Measurements from ENCODE around the gene HOXB9.

Gene HOXB9

DNA sequence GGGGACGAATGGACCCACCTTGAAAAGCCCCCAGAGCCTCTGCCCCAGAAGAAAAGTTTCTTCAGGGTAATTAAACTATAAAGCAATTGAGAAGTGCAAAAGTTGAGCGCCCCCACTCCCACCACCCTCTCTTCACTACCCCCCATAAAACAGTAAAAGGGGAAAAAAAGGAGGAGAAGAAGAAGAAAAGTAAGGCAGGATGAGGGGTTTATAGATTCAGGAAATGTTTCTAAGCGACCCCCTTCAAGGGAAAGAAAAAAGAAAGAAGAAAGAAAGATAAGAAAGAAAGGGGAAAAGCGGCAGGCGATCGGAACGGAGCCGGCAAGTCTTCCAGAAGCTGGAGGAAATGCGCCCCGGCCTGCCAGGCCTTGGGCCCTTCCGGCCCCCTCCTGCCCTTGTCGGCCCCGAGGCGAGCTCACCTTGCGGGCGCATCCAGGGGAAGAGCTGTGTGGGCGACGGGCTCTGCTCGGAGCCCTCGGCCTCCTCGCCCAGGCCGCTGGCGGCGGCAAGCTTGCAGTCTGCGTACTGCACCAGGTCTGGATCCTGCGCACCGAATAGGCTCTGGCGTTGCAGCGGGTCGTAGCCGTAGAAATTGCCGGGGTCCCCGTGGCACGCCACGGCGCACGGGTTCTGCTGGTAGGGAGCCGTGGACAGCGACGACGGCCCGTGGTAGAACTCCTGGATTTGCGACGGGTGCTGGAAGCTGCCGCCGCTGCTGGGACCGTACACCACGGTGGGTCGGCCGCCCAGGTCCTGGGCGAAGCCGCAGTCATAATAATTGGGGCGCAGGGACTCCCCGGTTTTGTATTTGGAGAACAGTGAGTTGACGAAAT, 12.1 kb downstream of the HOXB9 start:
- H3K27ac Mint-ChIP-seq = no peak overlapping the region
- intact Hi-C loops (cut with micrococcal nuclease) = loop anchor here (10.0 kb wide), 1 partner anchor 589 kb away; no protein-coding TSS in a partner anchor
- H3K4me1 Mint-ChIP-seq (ENCODE audit: low read depth) = peaks cover 42% of the 10 kb centered on the region
- H3K4me3 Mint-ChIP-seq = no peak overlapping the region
- no peaks in the 10 kb centered on the region for H3K36me3 Mint-ChIP-seq (ENCODE audit: low read depth)
- H3K9me3 Mint-ChIP-seq = no peaks in the 10 kb centered on the region
- peaks cover 97% of the 10 kb centered on the region for H3K27me3 Mint-ChIP-seq

DNA sequence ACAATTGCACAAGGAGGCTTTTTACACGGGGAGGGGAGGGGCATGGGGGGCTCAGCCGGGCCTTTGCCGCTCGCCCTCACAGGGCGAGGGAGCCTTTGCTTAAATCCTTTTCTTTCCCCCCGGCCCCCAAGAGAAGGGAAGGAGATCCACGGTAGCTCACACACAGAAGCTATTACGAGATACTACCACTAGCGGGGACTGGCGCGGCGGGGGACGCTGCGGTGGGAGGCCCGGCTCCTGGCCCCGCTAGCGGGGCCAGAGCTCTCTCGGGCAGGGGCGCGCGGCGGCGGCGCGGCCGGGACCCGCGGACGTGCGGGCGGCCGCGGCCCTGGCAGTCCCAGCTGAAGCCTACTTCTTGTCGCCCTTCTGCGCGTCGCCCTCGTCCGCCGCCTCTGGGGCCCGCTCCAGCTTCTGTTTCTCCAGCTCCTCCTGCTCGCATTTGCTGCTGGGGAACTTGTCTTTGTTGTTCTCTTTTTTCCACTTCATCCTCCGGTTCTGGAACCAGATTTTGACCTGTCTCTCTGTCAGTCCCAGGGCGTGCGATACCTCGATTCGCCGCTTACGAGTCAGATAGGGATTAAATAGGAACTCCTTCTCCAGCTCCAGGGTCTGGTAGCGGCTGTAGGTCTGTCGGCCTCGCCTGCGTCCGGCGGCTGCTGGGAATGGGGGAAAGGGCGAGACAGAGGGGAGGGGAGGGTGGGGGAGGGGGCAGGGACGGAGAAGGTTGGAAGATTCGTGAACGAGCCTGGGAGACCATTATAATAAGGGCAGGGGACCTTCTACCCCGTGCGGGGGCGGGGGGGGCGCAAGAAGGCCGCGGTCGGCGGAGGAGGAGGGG, 13.1 kb downstream of the HOXB9 start:
- no peak overlapping the region for H3K27ac Mint-ChIP-seq
- H3K36me3 Mint-ChIP-seq (ENCODE audit: low read depth) = no peaks in the 10 kb centered on the region
- no peaks in the 10 kb centered on the region for H3K9me3 Mint-ChIP-seq
- peak overlapping the region; percentile 59 for H3K4me3 Mint-ChIP-seq
- intact Hi-C loops (cut with micrococcal nuclease) = loop anchor here (10.0 kb wide), 1 partner anchor 588 kb away; no protein-coding TSS in a partner anchor
- H3K27me3 Mint-ChIP-seq = peaks cover 97% of the 10 kb centered on the region
- peaks cover 42% of the 10 kb centered on the region for H3K4me1 Mint-ChIP-seq (ENCODE audit: low read depth)

DNA sequence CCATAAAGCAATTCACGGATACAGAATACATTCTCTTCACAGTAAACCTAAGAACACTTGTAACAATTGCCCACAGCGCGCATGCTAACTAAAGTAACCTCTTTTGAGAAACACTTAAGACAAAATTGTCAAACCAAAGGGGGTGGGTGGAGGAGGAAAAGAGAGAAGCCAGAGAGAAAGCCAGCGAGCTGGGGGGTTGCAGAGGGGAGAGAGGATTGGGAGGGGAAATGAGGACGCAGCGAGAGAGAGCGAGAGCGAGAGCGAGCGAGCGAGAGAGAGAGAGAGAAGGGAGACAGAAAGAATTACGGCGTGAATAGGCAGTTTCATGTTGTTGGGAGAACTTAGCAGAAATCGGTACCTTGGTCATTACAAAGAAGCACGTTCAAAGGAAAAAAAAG, 13.7 kb downstream of the HOXB9 start:
- H3K27ac Mint-ChIP-seq = no peak overlapping the region
- no peaks in the 10 kb centered on the region for H3K36me3 Mint-ChIP-seq (ENCODE audit: low read depth)
- H3K4me1 Mint-ChIP-seq (ENCODE audit: low read depth) = peaks cover 47% of the 10 kb centered on the region
- no peaks in the 10 kb centered on the region for H3K9me3 Mint-ChIP-seq
- peak overlapping the region; percentile 46 for H3K4me3 Mint-ChIP-seq
- intact Hi-C loops (cut with micrococcal nuclease) = loop anchor here (10.0 kb wide), 1 partner anchor 588 kb away; no protein-coding TSS in a partner anchor
- H3K27me3 Mint-ChIP-seq = peaks cover 97% of the 10 kb centered on the region

DNA sequence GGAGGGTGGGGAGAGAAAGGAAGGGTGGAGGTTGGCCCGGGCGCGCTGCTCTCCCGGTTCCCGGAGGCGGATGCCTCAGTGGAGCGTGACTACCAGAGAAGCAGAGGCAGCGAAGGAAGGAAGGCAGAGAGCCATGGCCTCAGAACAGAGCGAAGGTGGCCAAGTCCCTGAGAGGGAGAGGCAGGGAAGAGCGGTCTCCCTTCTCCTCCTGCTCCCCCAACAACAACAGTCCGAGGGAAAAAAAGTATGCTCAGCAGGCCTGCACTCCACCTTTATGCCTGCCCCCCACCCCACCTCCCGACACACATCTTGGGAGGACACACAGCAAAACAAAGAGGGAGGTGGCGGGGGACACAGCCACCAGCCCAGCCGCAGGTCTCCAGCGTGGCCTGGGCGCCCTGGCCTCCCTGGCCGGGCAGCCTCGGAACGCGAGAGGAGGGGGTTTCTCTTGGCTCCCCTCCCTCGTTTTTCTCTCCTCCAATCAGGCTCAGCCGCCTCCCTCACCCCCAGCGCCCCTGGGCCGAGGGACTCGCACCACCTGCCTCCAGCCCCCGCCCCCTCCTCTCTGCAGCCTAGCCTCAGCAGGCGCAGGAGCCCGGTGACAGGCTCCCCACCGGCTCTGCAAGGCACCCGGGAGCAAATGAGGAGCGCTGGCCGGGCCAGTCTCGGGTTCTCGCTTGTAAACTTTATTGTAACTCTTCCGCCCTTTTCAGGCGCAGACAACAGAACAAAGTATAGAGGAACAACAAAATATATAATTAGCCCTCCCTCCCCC, 14.3 kb downstream of the HOXB9 start:
- H3K36me3 Mint-ChIP-seq (ENCODE audit: low read depth) = no peaks in the 10 kb centered on the region
- H3K27ac Mint-ChIP-seq = no peak overlapping the region
- H3K4me1 Mint-ChIP-seq (ENCODE audit: low read depth) = peaks cover 48% of the 10 kb centered on the region
- H3K27me3 Mint-ChIP-seq = peaks cover 97% of the 10 kb centered on the region
- intact Hi-C loops (cut with micrococcal nuclease) = loop anchor here (10.0 kb wide), 1 partner anchor 587 kb away; no protein-coding TSS in a partner anchor
- peak overlapping the region; percentile 79 for H3K4me3 Mint-ChIP-seq
- H3K9me3 Mint-ChIP-seq = no peaks in the 10 kb centered on the region

DNA sequence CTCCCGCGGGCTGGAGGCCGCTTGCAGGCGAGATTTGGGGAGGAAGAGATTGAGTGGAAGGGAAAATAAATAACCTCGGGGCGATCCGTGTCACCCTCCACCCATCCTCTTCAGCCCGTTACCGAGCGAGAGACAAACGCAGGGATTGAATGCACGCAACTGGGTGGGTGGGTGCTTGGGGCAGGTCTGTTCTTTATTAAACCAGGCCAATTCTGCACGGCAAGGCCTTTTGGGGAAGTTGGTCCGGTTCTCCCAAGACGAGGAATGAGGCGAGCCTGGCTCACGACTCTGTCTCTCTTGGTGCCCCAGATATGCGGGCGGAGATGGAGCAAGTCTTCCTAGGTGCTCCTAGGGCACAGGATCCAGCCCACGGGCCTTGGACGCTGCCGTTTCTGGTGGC, 14.9 kb downstream of the HOXB9 start:
- H3K27ac Mint-ChIP-seq = peak overlapping the region; percentile 25
- no peaks in the 10 kb centered on the region for H3K36me3 Mint-ChIP-seq (ENCODE audit: low read depth)
- intact Hi-C loops (cut with micrococcal nuclease) = loop anchor here (10.0 kb wide), 1 partner anchor 586 kb away; no protein-coding TSS in a partner anchor
- peaks cover 48% of the 10 kb centered on the region for H3K4me1 Mint-ChIP-seq (ENCODE audit: low read depth)
- peaks cover 97% of the 10 kb centered on the region for H3K27me3 Mint-ChIP-seq
- H3K4me3 Mint-ChIP-seq = peak overlapping the region; percentile 79
- H3K9me3 Mint-ChIP-seq = no peaks in the 10 kb centered on the region

DNA sequence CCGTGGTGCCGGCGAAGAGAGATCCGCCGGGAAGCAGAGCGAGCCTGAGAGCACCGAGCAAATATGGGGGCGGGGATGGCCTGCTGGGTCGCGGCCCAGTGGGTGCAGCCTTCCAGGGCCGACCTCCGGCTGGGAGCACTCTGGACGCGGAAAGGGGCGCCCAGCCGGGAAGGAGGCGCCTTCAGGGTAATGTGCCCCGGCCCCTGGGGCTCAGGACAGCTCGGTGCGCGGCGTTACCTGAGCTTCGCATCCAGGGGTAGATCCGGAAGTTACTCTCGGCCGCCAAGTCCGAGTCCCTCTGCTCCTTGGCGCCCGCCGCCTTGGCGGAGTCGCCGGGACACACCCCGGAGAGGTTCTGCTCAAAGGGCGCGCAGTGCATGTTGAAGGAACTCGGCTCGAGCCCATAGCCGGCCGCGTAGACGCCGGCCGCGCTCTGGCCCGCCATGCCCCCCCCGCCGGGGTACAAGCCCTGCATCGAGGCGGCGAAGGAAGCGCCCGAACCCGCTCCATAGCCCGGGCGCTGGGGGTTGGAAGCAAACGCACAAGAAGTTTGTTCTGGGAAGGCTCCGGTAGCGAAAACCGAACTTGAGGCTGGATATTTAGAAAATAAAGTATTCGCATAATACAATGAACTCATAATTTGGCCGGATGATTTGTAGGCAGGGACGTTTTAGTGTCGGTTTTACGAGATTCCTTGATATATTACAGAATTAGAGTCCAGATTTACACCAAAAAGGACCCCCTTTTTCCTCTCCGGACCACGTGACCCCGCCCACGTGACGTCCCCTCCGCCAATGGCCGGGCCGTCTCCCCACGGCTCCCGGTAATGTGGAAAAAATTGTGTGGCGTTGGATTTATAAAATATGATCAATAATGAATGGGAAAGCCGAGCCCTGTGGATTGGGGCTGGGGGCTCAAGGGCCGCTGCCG, 15.6 kb downstream of the HOXB9 start, which contains the start of gene HOXB7:
TSS of gene HOXB7 (minus strand) at position 736 of the 930 bp plus-strand sequence. CDS start at position 637, 99 bp downstream.
- Mint-ChIP-seq H3K4me3 (peak within 1 kb of the TSS; percentile 79), H3K27me3 (peaks cover 96% of the 10 kb centered on the region), H3K9me3 (no peaks in the 10 kb centered on the region), H3K36me3 (ENCODE audit: low read depth) (no peaks in the 10 kb centered on the region), H3K27ac (peak within 1 kb of the TSS; percentile 25), H3K4me1 (ENCODE audit: low read depth) (peaks cover 48% of the 10 kb centered on the region)
- intact Hi-C loops (cut with micrococcal nuclease) = loop anchor here (10.0 kb wide), 1 partner anchor 586 kb away; no protein-coding TSS in a partner anchor

DNA sequence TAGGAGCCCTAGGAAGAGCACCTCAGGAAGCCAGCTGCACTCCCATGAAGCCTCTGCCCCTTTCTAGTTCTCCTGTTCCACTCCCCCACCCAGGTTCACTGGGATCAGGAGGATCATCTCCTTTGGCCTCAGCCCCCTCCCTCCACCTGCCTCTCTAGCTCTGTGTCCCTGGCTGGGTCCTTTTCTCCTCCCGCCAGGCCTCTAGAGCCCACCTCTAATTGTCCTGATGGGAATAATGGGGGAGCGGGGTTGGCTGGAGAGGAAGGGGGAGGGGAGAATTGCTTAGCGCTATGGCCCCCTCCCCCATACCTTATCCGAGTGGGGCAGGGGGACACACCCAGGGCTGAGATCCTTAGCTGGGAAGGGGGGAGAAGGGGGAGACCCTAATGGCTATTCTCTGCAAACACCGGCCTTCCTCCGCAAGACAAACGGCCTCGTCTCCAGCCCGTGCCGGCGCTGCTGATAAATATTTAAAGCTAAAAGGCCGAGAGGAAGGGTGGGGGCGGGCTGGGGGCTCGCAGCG, 16.3 kb downstream of the HOXB9 start:
- H3K4me1 Mint-ChIP-seq (ENCODE audit: low read depth) = peaks cover 45% of the 10 kb centered on the region
- H3K9me3 Mint-ChIP-seq = no peaks in the 10 kb centered on the region
- intact Hi-C loops (cut with micrococcal nuclease) = loop anchor here (10.0 kb wide), 1 partner anchor 585 kb away; no protein-coding TSS in a partner anchor
- peak overlapping the region; percentile 79 for H3K4me3 Mint-ChIP-seq
- H3K27ac Mint-ChIP-seq = no peak overlapping the region
- peaks cover 96% of the 10 kb centered on the region for H3K27me3 Mint-ChIP-seq
- no peaks in the 10 kb centered on the region for H3K36me3 Mint-ChIP-seq (ENCODE audit: low read depth)

DNA sequence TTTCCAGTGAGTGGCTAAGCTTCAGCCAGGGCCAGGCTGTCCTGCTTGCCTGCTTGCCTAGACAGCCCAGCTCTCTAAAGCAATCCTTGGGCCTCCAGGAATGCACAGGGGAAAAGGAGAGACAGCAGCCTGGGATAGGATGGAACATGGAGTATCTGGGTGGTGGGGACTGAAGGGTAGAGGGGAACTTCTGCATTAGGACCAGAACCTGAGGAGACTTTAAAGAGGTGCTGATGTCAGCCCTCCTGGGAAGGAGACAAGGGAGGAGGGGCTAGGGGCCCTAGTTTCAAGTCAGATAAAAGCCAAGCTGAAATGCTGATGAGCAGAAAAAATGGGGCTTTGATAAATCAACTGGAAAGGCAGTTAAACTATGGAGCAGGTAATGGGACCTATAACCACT, 17.1 kb downstream of the HOXB9 start:
- H3K4me1 Mint-ChIP-seq (ENCODE audit: low read depth) = peaks cover 46% of the 10 kb centered on the region
- H3K27me3 Mint-ChIP-seq = peaks cover 96% of the 10 kb centered on the region
- H3K4me3 Mint-ChIP-seq = no peak overlapping the region
- intact Hi-C loops (cut with micrococcal nuclease) = no loop called here
- no peaks in the 10 kb centered on the region for H3K9me3 Mint-ChIP-seq
- no peak overlapping the region for H3K27ac Mint-ChIP-seq
- no peaks in the 10 kb centered on the region for H3K36me3 Mint-ChIP-seq (ENCODE audit: low read depth)

DNA sequence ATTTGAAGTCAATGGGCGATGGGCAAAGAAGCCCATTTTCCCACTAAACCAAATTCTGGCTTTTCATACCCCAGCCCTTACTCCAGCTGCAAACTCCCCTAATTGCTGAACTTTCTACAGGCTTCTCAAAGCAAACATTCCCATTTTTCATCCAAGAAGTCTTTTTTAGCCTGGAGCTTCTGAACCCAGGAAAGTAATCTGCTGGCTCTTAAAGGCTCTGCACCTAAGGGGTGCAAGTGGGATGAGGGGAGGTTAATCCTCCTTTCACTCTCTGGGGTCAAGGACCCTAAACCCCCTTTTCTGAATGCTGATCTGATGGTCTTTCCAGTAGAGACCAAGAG, 17.7 kb downstream of the HOXB9 start:
- Mint-ChIP-seq H3K27me3 (peaks cover 96% of the 10 kb centered on the region), H3K4me3 (no peak overlapping the region), H3K9me3 (no peaks in the 10 kb centered on the region), H3K36me3 (ENCODE audit: low read depth) (no peaks in the 10 kb centered on the region), H3K4me1 (ENCODE audit: low read depth) (peaks cover 43% of the 10 kb centered on the region), H3K27ac (no peak overlapping the region)
- intact Hi-C loops (cut with micrococcal nuclease) = no loop called here

DNA sequence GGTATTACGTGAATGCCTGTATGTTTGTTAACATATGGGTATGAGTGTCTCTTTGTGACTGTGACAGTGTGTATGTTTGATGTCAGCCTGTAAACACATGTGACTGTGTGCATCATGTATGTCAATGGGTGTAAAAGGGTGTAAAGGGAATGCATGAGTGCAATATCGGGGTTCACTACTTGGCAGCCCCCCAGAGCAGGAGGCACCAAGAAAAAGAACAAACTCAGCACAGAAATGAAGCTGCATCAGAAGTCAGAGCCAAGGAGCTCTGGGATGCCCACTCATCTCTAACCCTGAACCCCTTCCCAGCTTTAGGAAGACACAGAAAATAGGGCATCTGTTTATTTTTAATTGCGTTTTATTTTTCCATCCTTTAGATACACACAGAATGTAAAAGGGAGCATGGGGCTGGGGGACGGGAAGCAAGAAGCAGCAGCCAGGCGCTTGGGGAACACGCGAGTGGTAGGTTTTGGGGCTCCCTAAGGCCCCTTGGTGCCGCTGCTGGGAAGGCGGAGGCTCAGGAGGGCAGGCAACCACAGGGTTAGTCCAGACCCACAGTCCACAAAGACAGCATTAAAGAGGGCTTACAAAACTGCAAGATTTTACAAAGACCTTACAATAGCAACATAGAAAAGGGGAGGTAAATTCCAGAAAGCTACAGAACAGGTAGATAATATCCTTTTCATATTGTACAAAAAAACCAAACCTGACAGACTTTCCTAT, 19.1 kb downstream of the HOXB9 start:
- Mint-ChIP-seq H3K9me3 (no peaks in the 10 kb centered on the region), H3K36me3 (ENCODE audit: low read depth) (no peaks in the 10 kb centered on the region), H3K27me3 (peaks cover 99% of the 10 kb centered on the region), H3K27ac (no peak overlapping the region), H3K4me1 (ENCODE audit: low read depth) (peaks cover 29% of the 10 kb centered on the region), H3K4me3 (no peak overlapping the region)
- intact Hi-C loops (cut with micrococcal nuclease) = no loop called here

DNA sequence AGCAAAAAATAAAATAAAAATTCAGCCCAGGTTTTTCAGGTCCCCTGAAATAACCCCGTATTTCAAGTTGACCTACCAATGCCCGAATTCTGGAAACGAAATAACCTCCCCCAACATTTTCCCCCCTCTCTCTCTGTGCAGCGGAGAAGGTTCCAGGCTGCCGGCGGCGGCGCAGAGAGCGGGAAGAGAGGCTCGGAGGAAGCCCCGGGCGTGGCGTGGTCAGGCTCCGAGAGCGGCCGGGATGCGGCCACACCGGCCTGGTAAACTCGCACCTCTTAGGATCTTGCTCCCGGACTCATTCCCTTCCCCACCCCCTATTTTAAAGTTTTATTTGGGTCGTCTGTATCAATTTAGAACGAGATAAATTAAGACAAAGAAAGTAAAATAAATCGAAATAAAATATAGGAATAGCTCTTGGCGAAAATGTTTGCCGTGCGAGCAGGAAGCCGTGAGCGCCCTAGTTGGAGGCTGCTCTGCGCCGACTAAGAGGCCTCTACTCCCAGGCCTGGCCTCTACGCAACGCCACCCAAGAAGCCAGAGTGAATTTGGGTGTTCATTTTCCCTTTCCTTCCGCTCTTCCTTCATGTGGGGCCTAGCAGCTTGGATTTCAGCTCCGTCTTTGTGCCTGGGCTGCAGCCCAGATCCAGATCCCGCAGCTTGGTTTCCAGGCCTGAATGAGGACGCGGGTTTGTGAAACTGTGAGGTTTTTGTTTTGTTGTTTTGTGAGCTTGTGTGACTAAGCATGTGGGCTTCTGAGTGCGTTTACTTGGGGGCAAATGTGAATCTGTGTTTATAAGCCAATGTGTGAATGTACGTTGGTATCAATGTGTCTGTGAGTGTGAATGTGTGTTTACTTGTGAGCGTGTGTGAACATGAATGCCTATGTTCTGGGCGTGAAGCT, 19.9 kb downstream of the HOXB9 start:
- intact Hi-C loops (cut with micrococcal nuclease) = no loop called here
- H3K27me3 Mint-ChIP-seq = peaks cover 99% of the 10 kb centered on the region
- no peaks in the 10 kb centered on the region for H3K36me3 Mint-ChIP-seq (ENCODE audit: low read depth)
- H3K4me3 Mint-ChIP-seq = no peak overlapping the region
- H3K9me3 Mint-ChIP-seq = no peaks in the 10 kb centered on the region
- peaks cover 21% of the 10 kb centered on the region for H3K4me1 Mint-ChIP-seq (ENCODE audit: low read depth)
- no peak overlapping the region for H3K27ac Mint-ChIP-seq
